Thyroid gland (tissue), 4 donors: ENCODE measurements around the gene ETV6.

Experiments used
- POLR2A ChIP-seq, 2 donors: fragments of 450-650 bp; IDR thresholded peaks; one replicate each; pipeline ENCODE4 v1.6.1; 2017; ENCODE audit warnings: antibody characterized with exemption in 2 of 2, mild to moderate bottlenecking in 2 of 2, moderate library complexity in 1 of 2
- TF ChIP-seq, protein P1 (sequence below), 6 experiments: fragments of 200-600 bp in 3 of 6; fragments of 450-650 bp in 3 of 6; sonication (generic) in 3 of 6; IDR thresholded peaks; one replicate each; pipeline ENCODE4 v1.5.1; 2016 to 2019; ENCODE audit warnings: antibody characterized with exemption in 6 of 6, mild to moderate bottlenecking in 2 of 6, inconsistent platforms in 1 of 6, moderate library complexity in 1 of 6

DNA sequence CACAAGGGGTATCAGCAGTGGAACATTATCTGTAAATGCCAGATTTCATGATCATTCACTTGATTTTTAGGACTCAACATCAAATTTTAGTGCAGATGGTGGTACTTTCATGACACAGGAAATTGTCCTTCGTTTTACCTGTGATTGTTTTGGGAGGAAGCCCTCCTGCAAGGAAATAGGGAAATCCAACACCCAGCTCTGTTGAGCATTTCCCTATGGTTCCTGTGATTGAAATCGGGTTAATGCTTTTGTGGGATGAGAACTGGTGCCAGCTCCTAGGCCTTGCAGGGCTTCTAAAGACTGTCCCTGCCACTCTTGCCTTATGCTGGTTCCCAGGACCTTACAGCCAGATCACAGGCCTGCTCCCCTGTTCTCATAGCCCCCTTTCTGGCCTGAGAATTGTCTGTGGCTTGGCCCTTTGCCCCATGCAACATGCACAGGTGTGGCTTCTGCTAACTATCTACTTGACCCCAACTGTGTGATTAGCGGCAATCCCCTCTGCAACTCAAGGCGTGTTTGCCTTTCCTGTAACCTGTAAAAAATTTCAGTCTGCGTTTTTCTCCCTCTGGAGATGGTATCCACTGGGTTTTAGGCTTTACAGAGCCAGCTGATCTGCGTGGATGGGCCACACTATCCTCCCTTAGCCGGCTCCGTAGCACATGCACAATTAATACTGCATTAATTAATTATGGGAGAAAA is 112.5 kb downstream of the ETV6 start:
- no peak for TF ChIP-seq POLR2A (IDR thresholded peaks at IDR 0.05)
- TF ChIP-seq, protein P1, sequence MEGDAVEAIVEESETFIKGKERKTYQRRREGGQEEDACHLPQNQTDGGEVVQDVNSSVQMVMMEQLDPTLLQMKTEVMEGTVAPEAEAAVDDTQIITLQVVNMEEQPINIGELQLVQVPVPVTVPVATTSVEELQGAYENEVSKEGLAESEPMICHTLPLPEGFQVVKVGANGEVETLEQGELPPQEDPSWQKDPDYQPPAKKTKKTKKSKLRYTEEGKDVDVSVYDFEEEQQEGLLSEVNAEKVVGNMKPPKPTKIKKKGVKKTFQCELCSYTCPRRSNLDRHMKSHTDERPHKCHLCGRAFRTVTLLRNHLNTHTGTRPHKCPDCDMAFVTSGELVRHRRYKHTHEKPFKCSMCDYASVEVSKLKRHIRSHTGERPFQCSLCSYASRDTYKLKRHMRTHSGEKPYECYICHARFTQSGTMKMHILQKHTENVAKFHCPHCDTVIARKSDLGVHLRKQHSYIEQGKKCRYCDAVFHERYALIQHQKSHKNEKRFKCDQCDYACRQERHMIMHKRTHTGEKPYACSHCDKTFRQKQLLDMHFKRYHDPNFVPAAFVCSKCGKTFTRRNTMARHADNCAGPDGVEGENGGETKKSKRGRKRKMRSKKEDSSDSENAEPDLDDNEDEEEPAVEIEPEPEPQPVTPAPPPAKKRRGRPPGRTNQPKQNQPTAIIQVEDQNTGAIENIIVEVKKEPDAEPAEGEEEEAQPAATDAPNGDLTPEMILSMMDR (IDR thresholded peaks at IDR 0.05) = no peak
